Activated T-cell treated with anti-CD3 and anti-CD28 coated beads, Interleukin-2, amount 50 U/mL, for 72 hours (primary cell): ENCODE results near the gene MGLL. TPM values are rescaled to one million over a fixed set of nuclear protein-coding genes. Genes with fewer than 3 reads are reported as not detected.

Source experiments
- ATAC-seq, 2 donors: fragments of 150-1000 bp; cut with Tn5 transposase; replicated peaks in 1 of 2; 2 replicates each; pipeline ENCODE4 v1.10.0; 2021; ENCODE audit warnings: moderate library complexity in 2 of 2, mild to moderate bottlenecking in 1 of 2
- DNase-seq, 2 donors: peaks; one replicate each; pipeline ENCODE4 v3.0.0; 2021 to 2022; ENCODE audit warnings: mixed read lengths in 1 of 2
- H3K27ac Mint-ChIP-seq: one replicate; pipeline ENCODE4 v1.8.0; 2022; ENCODE audit warnings: mild to moderate bottlenecking, moderate library complexity, mixed read lengths
- H3K27me3 Mint-ChIP-seq: one replicate; pipeline ENCODE4 v1.8.0; 2022; ENCODE audit warnings: low read depth, mixed read lengths
- H3K36me3 Mint-ChIP-seq, 2 donors: one replicate each; pipeline ENCODE4 v1.8.0; 2022; ENCODE audit warnings: mixed read lengths in 2 of 2, mild to moderate bottlenecking in 1 of 2; ENCODE audit not compliant: insufficient read depth in 2 of 2
- H3K4me1 Mint-ChIP-seq: one replicate; pipeline ENCODE4 v1.8.0; 2022; ENCODE audit warnings: low read depth, mixed read lengths
- H3K4me3 Mint-ChIP-seq, 2 donors: one replicate each; pipeline ENCODE4 v1.8.0; 2022; ENCODE audit warnings: mild to moderate bottlenecking in 2 of 2, mixed read lengths in 2 of 2, moderate library complexity in 2 of 2
- H3K9me3 Mint-ChIP-seq, 2 donors: one replicate each; pipeline ENCODE4 v1.8.0; 2022; ENCODE audit warnings: mixed read lengths in 2 of 2
- total RNA-seq, 2 donors: library from RNA; stranded (reverse); gene quantifications; one replicate each; pipeline ENCODE4 v1.2.3, GENCODE V29; 2022

The MGLL gene
- total RNA-seq, 2 donors from 2014 or later = 1.7 to 2.3 TPM

DNA sequence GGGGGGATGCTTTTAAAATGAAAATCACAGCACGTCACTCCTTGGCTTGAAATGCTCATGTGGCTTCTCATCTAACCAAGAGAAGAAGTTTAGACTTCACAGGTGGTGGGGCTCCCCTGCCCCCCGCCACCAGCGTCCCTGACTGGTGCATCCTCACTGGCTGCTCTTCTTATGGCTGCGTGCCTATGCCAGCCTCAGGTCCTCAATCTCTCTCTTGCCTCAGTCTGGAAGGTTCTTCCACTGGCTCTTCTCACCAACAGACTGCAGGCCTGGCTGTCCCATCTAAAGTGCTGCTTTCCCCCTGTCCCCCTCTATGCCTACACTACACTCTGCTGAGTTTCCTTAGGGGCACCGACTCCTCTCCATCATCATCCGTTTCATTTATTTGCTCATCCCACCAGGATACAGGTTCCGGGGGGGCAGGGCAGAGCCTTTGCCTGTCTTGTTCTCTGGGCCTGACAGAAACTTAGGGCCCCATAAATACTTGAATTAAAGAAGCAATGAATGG, 128.9 kb downstream of the MGLL start:
- DNase-seq = no peak
- ATAC-seq = no peak
- peaks cover 4% of the 10 kb centered on the region for H3K4me1 Mint-ChIP-seq
- H3K36me3 Mint-ChIP-seq = no peaks in the 10 kb centered on the region
- H3K27me3 Mint-ChIP-seq = no peaks in the 10 kb centered on the region
- H3K4me3 Mint-ChIP-seq = no peak overlapping the region
- H3K9me3 Mint-ChIP-seq = no peaks in the 10 kb centered on the region
- H3K27ac Mint-ChIP-seq = no peak overlapping the region

DNA sequence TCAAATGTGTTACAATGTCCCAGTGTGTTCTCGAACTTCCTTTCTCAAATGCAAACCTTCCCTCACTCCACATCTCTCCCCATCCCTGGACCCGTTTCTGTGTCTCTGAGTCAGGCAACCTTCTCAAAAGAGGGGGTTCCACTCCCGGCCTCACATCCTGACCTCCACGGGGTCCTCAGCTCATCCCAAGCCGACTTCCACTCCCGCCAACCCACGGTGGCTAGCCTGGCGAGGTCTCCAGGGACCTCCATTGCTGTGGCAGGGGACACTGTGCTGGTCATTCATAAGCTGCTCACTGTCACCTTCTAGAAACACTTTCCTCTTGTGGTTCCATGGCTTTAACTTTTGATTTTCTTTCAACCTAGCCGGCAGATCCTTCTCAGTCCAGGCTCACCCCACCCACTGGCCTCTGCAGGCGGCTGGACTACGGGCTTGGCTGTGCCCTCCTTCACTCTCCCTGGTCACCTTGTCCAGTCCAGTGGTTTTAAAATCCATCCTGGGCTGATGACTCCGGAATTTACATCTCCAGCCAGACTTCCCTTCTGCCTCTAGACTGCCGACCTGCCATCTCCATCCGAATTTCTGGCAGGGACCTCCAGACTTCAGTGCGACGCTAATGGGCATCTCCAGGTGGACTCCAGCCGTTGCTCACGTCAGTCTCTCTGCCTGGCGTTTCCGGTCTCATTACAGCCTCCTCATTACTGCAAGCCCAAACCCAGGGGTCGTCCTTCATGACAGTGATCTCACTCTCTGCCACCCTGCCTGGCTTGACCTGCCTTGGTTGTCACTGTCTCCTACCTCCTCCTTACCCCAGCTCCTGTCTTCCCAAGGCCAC, 129.6 kb downstream of the MGLL start:
- Mint-ChIP-seq H3K27me3 (no peaks in the 10 kb centered on the region), H3K4me1 (peaks cover 4% of the 10 kb centered on the region), H3K9me3 (no peaks in the 10 kb centered on the region), H3K36me3 (no peaks in the 10 kb centered on the region), H3K27ac (no peak overlapping the region), H3K4me3 (no peak overlapping the region)
- DNase-seq = no peak
- no peak for ATAC-seq

DNA sequence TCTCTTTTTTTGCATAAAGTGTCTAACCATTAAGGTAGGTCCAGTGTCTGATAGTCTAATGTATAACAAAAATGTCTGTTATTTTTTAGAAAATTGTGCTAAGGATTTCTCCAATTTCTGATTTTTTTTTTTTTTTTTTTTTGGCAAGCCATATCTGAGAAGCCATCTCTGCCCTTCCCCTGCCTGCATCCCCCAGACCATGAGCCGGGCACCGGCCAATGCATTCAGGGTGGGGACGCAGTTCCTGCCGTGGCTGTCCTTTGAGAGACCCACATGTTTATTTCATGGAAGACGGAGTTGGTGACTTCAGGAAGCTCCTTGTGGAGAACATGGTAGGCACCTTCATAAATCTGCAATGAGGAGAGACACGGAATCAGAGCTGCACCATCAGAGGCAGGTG, 130.3 kb downstream of the MGLL start:
- Mint-ChIP-seq H3K27me3 (no peaks in the 10 kb centered on the region), H3K4me1 (no peaks in the 10 kb centered on the region), H3K36me3 (no peaks in the 10 kb centered on the region), H3K4me3 (no peak overlapping the region), H3K9me3 (no peaks in the 10 kb centered on the region), H3K27ac (no peak overlapping the region)
- ATAC-seq (no peak), DNase-seq (no peak)

DNA sequence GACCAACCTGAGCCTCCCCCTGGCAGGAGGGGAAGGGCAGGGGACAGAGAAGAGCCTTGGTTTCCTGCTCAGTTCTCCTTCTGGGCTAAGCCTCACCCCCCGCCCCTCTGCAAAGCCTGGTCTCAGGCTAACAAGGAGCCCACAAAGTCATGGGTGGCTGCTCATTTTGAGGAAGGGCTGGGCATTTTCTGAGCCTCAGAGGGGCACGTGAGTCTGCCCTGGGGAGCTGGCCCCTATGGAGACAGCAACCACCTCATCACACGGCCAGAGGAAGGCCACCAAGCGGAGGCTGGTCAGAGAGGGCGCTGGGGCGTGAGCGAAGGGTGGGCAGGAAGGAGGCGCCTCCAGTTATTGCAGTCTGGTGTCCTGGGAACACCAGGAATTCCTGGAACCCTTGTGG, 130.8 kb downstream of the MGLL start:
- DNase-seq (no peak), ATAC-seq (no peak)
- H3K9me3 Mint-ChIP-seq = no peaks in the 10 kb centered on the region
- no peak overlapping the region for H3K4me3 Mint-ChIP-seq
- no peaks in the 10 kb centered on the region for H3K4me1 Mint-ChIP-seq
- no peak overlapping the region for H3K27ac Mint-ChIP-seq
- no peaks in the 10 kb centered on the region for H3K36me3 Mint-ChIP-seq
- H3K27me3 Mint-ChIP-seq = no peaks in the 10 kb centered on the region

DNA sequence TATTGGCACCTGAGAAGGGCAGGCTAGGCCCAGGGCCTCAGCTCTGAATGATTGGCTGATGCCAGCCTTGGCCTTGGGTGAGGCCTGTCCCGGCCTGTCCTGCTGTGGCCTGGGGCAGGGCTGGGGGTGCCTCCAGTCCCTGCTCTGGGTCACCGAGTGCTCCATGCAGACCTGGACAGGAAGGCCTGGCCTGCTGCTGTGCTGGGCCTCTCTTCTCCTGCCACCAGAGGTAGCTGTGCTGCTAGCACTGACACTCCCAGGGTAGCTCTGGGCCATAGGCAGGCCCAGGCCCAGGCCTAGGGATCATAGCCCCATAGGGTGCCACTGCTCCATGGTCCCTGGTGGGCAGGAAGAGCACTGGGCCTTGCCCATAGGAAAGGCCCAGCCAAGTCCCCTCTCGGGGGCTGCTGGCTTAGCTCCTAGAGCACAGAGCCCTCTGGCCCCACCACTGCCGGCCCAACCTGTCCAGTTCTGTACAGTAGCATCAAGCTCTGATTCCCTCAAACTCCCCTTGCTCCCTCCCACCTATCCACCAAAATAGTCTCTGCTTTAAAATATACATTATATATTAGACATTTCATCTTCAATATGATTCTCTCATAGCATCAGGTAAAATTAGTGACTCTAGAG, 131.4 kb downstream of the MGLL start:
- no peaks in the 10 kb centered on the region for H3K27me3 Mint-ChIP-seq
- H3K4me3 Mint-ChIP-seq = no peak overlapping the region
- no peaks in the 10 kb centered on the region for H3K9me3 Mint-ChIP-seq
- DNase-seq (no peak), ATAC-seq (peak; percentile 47 to 61)
- no peaks in the 10 kb centered on the region for H3K36me3 Mint-ChIP-seq
- H3K27ac Mint-ChIP-seq = no peak overlapping the region
- no peaks in the 10 kb centered on the region for H3K4me1 Mint-ChIP-seq

DNA sequence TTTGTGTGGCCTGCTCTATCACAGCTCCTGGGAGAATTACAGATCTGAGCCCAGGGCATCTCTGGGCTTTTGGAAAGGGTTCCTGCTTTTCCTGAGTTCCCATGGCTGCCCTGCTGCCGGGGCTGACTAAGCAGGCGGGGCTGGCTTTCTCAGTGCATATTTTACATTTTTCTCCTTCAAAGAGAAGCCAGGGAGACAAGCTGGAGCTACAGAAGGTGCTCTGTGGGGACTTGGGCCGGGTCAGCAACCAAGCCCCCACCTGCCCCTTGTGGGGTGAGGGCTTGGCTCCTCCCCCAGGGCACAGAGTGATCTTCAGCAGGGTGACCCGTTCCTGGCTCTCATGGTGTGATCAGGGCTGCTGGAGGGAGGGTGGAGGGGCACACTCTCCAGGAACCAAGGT, 132.2 kb downstream of the MGLL start:
- no peaks in the 10 kb centered on the region for H3K27me3 Mint-ChIP-seq

DNA sequence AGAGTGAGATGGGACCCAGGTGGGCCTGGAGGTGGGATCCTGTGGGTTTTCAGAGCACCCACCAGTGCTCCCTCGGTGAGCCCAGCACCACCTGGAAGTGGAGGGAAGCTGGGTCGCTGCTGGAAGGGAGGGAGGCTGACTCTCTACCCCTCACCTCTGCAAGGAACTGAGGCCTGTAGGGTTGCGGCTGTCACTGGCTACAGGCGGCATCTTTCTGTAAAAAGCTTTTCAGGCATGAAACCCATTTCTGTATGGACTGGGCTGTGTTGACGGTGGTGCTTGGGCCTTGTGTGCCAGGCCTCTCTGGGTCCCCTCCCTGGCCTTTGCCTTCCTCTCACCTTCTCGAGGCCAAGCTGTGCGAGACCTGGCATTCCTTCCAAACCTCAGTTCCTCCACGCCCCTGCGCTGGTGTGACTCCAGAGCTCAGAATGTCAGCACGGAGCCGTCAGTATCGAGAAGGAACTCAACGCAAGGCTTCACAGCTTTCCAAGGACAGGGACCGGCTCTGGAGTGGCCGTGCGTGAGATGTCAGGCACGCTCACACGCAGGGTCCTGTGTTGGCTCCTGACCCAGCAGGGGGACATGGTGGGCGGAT, 133.0 kb downstream of the MGLL start:
- Mint-ChIP-seq H3K4me1 (no peaks in the 10 kb centered on the region), H3K27ac (no peak overlapping the region), H3K9me3 (no peaks in the 10 kb centered on the region), H3K36me3 (no peaks in the 10 kb centered on the region), H3K4me3 (no peak overlapping the region), H3K27me3 (no peaks in the 10 kb centered on the region)
- DNase-seq = no peak
- ATAC-seq = no peak

More for the DNA sequence above, 132.2 kb downstream of the MGLL start:
- H3K27ac Mint-ChIP-seq = no peak overlapping the region
- H3K4me1 Mint-ChIP-seq = no peaks in the 10 kb centered on the region
- no peak for DNase-seq
- no peaks in the 10 kb centered on the region for H3K9me3 Mint-ChIP-seq
- no peaks in the 10 kb centered on the region for H3K36me3 Mint-ChIP-seq
- no peak overlapping the region for H3K4me3 Mint-ChIP-seq
- ATAC-seq = no peak

DNA sequence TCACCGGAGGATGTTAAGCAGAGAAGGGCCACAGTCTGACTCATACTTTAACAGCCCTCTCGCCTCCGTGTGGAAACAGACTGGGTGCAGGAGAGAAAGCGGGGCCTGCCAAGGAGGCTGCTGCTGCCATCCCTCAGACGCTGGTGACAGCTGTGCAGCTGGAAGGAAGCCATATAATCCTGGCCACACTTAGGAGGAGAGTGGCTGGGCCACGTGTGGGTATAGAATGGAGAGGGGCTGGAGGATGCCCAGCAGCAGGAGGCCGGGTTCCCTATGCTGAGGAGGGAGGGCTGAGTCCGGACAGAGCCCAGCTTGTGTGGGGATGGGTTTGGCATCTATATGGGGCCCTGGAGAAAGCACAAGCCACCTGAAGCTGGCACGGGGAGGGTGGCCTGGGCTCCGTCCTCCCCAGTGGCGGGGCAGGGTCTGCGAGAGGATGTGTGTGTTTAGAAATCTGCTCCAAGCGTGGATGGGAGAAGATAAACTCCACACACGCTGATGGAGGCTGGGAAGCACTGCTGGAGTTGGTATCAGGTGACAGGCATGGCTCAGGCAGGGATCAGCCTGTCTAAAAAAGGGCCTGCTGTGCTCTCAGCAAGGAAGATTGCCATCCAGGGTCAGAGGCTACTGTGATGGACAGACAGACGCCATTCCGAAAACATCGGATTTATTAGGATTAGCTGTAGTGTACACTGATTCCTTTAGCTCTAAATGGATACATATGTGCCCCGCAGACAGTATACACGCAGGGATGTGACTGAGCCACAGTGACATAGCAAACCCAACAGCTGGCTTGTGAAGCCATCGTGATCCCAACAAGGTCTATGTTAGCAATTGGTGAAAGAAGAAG, 133.7 kb downstream of the MGLL start:
- Mint-ChIP-seq H3K36me3 (no peaks in the 10 kb centered on the region), H3K9me3 (no peaks in the 10 kb centered on the region), H3K4me3 (no peak overlapping the region), H3K27ac (no peak overlapping the region), H3K4me1 (peaks cover 3% of the 10 kb centered on the region), H3K27me3 (no peaks in the 10 kb centered on the region)
- ATAC-seq (no peak), DNase-seq (no peak)

DNA sequence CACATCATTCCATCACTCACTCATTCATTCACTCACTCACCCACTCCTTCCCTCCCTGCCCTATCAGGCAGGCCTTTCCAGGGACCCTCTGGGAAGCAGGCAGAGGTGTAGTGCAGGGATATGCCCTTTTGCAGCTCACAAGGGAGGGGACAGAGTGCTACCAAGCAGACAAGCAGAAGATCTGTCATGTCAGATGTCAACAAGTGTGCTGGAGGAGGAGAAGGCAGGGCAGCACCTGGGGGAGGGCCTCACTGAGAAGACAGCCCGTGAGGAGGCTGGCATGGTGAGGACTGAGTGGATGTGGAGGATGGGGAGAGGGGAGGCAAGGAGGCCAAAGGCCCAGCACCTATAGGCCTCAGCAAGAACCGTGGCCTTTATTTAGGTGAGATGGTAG, 134.3 kb downstream of the MGLL start:
- DNase-seq = no peak
- Mint-ChIP-seq H3K9me3 (no peaks in the 10 kb centered on the region), H3K4me3 (no peak overlapping the region), H3K4me1 (peaks cover 5% of the 10 kb centered on the region), H3K27me3 (no peaks in the 10 kb centered on the region), H3K27ac (no peak overlapping the region), H3K36me3 (no peaks in the 10 kb centered on the region)
- ATAC-seq = no peak

DNA sequence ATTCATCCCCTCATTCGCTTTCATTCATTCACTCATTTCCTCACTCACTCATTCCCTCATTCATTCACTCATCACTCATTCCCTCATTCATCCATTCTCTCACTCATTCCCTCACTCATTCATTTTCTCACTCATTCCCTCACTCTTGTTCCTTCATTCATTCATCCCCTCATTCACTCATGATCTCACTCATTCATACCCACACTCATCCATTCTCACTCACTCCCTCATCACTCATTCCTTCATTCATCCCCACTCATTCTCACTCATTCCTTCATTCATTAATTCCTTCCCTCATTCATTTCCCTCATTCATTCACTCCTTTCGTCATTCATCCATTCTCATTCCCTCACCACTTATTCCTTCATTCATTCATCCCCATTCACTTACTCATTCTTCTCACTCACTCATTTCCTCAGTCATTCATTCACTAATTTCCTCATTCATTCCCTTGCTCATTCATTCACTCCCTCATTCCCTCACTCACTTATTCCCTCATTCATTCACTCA, 135.0 kb downstream of the MGLL start:
- no peak overlapping the region for H3K27ac Mint-ChIP-seq
- H3K9me3 Mint-ChIP-seq = no peaks in the 10 kb centered on the region
- no peaks in the 10 kb centered on the region for H3K27me3 Mint-ChIP-seq
- H3K4me3 Mint-ChIP-seq = no peak overlapping the region
- H3K36me3 Mint-ChIP-seq = no peaks in the 10 kb centered on the region
- DNase-seq = no peak
- no peak for ATAC-seq
- peaks cover 5% of the 10 kb centered on the region for H3K4me1 Mint-ChIP-seq

DNA sequence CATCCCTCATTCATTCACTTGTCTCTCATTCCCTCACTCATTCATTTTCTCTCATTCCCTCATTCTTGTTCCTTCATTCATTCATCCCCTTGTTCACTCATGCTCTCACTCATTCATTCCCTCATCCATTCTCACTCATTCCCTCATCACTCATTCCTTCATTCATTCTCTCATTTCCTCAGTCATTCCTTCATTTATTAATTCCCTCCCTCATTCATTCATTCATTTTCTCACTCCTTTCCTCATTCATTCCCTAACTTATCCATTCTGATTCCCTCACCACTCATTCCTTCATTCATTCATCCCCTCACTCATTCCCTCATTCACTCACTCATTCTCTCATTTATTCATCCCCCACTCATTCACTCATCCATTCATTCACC, 135.8 kb downstream of the MGLL start:
- no peaks in the 10 kb centered on the region for H3K36me3 Mint-ChIP-seq
- peaks cover 8% of the 10 kb centered on the region for H3K4me1 Mint-ChIP-seq
- H3K27me3 Mint-ChIP-seq = no peaks in the 10 kb centered on the region
- no peak overlapping the region for H3K4me3 Mint-ChIP-seq
- no peak overlapping the region for H3K27ac Mint-ChIP-seq
- DNase-seq (no peak), ATAC-seq (no peak)
- no peaks in the 10 kb centered on the region for H3K9me3 Mint-ChIP-seq

DNA sequence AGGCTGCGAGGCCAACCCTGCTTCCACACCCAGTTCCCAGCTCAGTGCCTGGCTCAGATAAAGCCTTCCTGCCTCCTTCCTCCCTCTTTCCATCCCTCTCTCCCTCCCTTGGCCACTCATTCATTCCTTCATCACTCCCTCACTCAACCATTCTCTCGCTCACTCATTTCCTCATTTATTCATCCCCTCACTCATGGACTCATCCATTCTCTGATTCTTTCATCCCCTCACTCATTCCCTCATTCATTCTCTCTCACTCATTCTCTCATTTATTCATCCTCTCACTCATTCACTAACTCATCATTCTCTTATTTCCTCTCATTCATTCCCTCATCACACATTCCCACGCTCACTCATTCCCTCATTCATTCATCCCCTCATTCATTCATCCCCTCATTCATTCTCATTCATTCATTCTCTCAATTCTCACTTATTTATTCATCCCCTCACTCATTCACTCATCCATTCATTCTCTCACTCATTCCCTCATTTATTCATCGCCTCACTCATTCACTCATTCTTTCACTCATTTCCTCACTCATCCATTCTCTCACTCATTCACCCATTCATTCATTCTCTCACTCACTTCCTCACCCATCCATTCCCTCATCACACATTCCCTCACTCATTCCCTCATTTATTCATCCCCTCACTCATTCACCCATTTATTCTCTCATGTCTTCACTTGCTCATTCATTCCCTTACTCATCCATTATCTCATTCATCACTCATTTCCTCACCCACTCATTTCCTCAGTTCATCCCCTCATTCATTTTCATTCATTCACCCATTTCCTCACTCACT, 136.4 kb downstream of the MGLL start:
- no peak overlapping the region for H3K4me3 Mint-ChIP-seq
- no peaks in the 10 kb centered on the region for H3K27me3 Mint-ChIP-seq
- DNase-seq (no peak), ATAC-seq (no peak)
- no peaks in the 10 kb centered on the region for H3K36me3 Mint-ChIP-seq
- H3K4me1 Mint-ChIP-seq = peaks cover 11% of the 10 kb centered on the region
- no peaks in the 10 kb centered on the region for H3K9me3 Mint-ChIP-seq
- H3K27ac Mint-ChIP-seq = no peak overlapping the region
